Naive thymus-derived CD8-positive, alpha-beta T cell (primary cell): ENCODE results near the gene PRMT9. TPM values are rescaled to one million over a fixed set of nuclear protein-coding genes. Genes with fewer than 3 reads are reported as not detected.

Experiments
- ATAC-seq, 2 donors: fragments of 150-1000 bp; cut with Tn5 transposase in 1 of 2; sonication (Bioruptor Pico), chemical (Tn5 transposase) in 1 of 2; 1 replicate in 1 of 2; 2 replicates in 1 of 2; pipeline ENCODE4 v1.10.0; 2021; ENCODE audit warnings: mild to moderate bottlenecking in 2 of 2, moderate library complexity in 2 of 2
- POLR2A ChIA-PET: fragments of 350-600 bp; sonication (Branson Sonifier 250); formaldehyde crosslinking; loops from one replicate; lab custom pipeline; 2021; ENCODE audit warnings: antibody characterized with exemption; lab: Charles Lee
- DNase-seq, 10 donors: peaks; one replicate each; pipeline versions ENCODE4 v3.0.0 to v3.0.0-alpha.2; 2020 to 2022
- H3K27ac Mint-ChIP-seq, 10 donors: one replicate each; pipeline ENCODE4 v1.8.0; 2020 to 2022; ENCODE audit warnings: mild to moderate bottlenecking in 10 of 10, mixed read lengths in 10 of 10, moderate library complexity in 4 of 10, inconsistent platforms in 1 of 10
- H3K27me3 Mint-ChIP-seq, 5 donors: one replicate each; pipeline ENCODE4 v1.8.0; 2021 to 2022; ENCODE audit warnings: mixed read lengths in 5 of 5
- H3K36me3 Mint-ChIP-seq, 3 donors: one replicate each; pipeline ENCODE4 v1.8.0; 2020 to 2022; ENCODE audit warnings: mixed read lengths in 3 of 3, mild to moderate bottlenecking in 2 of 3, inconsistent platforms in 1 of 3
- H3K4me1 Mint-ChIP-seq, 4 donors: one replicate each; pipeline ENCODE4 v1.8.0; 2021 to 2022; ENCODE audit warnings: mixed read lengths in 4 of 4
- H3K4me3 Mint-ChIP-seq, 10 donors: one replicate each; pipeline ENCODE4 v1.8.0; 2020 to 2022; ENCODE audit warnings: mild to moderate bottlenecking in 10 of 10, mixed read lengths in 10 of 10, moderate library complexity in 6 of 10, inconsistent platforms in 1 of 10
- H3K9me3 Mint-ChIP-seq, 9 donors: one replicate each; pipeline ENCODE4 v1.8.0; 2020 to 2022; ENCODE audit warnings: mixed read lengths in 9 of 9, mild to moderate bottlenecking in 3 of 9, inconsistent platforms in 1 of 9, moderate library complexity in 1 of 9
- polyA plus RNA-seq, 3 donors: library from polyadenylated mRNA; unstranded; fragments of 300-500 nt; fragmentation: Illumina TruSeq; gene quantifications; one replicate each; pipeline ENCODE4 v1.2.3, GENCODE V29; 2021
- total RNA-seq, 8 experiments: library from RNA in 2 of 8; stranded (reverse) in 2 of 8; gene quantifications; one replicate each; pipeline ENCODE4 v1.2.3 and lab custom pipeline; 2021 to 2026

Gene PRMT9
- total RNA-seq, result 10 to 100 TPM; 10.6 to 13.3 TPM
- polyA plus RNA-seq, result 1 to 10 TPM; 4.6 to 5.8 (median 5.4) TPM
- total RNA-seq (lab: John Stamatoyannopoulos, UW), result 21.6 to 53.6 (median 27.1) reads per million in 6 experiments

DNA sequence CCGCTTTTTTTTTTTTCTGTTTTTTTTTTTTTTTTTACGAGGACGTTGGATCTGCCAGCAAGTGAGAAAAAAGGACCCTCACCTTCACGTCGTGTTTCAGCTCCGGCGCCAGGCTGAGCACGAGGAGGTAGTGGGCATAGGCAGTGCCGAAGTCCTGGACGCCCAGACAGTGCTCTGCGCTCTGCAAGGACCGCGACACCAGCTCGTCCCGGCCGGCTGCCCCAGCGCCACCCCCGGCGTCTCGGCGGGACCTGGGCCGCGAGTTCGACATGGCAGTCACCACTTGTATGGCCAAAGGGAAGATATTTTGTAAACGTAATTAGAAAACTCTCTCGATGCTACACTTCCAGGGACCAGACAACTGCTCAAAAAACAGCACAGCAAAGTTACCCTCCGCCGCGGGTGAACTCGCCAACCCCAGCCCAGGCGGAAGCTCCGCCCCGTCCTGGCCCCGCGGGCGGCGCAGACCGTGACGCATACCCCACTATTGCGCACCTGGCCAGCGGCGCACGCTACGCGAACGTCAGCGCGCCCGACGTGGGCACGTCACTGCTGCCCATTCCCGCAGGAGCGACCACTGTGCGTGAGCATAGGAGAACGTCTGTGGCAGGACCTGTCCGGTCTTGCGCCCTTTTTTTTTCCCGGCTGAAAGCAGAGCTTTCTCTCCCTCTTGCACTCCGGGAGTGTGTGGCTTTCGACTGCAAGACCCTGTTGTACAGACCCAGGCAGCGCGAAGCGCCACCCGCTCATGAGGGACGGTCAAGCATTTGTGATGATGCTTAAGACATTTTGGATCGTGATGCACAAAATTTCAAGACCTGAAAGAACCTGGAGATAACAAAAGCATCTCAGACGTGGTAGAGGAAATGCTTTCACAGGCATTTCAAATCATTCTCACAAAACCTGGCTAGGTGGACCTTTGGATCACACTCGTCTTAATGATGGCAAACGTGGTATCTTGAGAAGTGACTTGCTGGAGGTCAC is at the start of gene PRMT9:
PRMT9 (minus strand) TSS at position 447 of the 984 bp plus-strand sequence; CDS start at position 271, 176 bp downstream.
- POLR2A ChIA-PET, result interaction anchor here (0.7 to 3.0 kb wide), 13 partner anchors 9 to 1813 kb away, joined by 3 to 54 read pairs (median 4); partner anchors contain the start of genes ARHGAP10, NR3C2 and TMEM184C
- Mint-ChIP-seq H3K4me1 (peaks cover 19 to 41% (median 36%) of the 10 kb centered on the region in 4 donors), H3K4me3 (peak within 1 kb of the TSS; percentile 90 to 99 (median 96)), H3K9me3 (no peaks in the 10 kb centered on the region), H3K36me3 (peaks cover 0 to 7% (median 2%) of the 10 kb centered on the region in 3 donors), H3K27ac (peak within 1 kb of the TSS; percentile 97 to 100 (median 99)), H3K27me3 (peaks cover 0 to 5% (median under 1%) of the 10 kb centered on the region in 5 donors)
- ATAC-seq, result peak; percentile 95 to 96
- DNase-seq, result peak; percentile 78 to 90 (median 86)

DNA sequence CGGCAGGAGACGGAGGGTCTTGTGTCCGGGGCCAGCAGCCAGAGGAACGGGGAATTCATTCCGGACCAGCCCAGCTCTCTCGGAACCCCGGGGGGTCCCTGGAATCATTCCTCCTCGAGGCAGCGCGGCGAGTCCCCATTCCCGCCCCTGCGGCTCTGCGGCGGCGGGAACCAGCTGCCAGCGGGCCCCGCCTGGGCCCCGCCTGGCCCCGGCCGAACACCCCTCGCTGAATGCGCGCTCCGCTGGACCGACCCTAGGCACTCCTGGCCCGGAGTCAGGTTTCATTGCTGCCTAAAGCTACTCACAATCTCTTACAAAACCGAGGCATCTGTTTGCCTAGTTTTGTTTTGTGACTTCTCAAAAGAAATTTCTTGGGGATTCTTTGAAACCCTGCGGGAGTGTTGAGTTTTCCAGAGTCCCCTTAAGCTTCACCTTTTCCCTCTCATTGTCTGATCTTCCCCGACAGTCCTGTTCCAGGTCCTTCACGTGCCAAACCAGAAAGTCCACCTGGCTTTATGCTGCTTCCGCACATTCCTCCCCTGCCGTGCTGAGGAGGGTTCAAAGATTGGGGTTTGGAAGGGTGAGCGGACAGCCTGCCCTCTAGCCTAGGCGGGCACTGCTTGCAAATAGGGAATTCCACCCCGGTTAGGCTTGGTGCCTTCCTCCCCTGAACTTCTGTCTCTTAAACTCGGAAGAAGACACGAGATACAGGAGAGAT is 48.7 kb upstream of the PRMT9 start:
- DNase-seq, result peak in 4 of 10 donors; percentile 2 to 21 (median 14)
- H3K9me3 Mint-ChIP-seq, result no peaks in the 10 kb centered on the region
- H3K27me3 Mint-ChIP-seq, result peaks cover 0 to 11% (median 5%) of the 10 kb centered on the region in 5 donors
- ATAC-seq, result peak; percentile 17 to 28
- no peaks in the 10 kb centered on the region for H3K36me3 Mint-ChIP-seq
- peaks cover 14 to 32% (median 27%) of the 10 kb centered on the region in 4 donors for H3K4me1 Mint-ChIP-seq
- peak overlapping the region; percentile 84 to 96 (median 92) for H3K4me3 Mint-ChIP-seq
- H3K27ac Mint-ChIP-seq, result peak overlapping the region; percentile 73 to 94 (median 86)
- POLR2A ChIA-PET, result interaction anchor here (1.0 to 2.1 kb wide), 5 partner anchors 49 to 710 kb away, joined by 3 to 18 read pairs (median 7); partner anchors contain the start of genes PRMT9 and TMEM184C

DNA sequence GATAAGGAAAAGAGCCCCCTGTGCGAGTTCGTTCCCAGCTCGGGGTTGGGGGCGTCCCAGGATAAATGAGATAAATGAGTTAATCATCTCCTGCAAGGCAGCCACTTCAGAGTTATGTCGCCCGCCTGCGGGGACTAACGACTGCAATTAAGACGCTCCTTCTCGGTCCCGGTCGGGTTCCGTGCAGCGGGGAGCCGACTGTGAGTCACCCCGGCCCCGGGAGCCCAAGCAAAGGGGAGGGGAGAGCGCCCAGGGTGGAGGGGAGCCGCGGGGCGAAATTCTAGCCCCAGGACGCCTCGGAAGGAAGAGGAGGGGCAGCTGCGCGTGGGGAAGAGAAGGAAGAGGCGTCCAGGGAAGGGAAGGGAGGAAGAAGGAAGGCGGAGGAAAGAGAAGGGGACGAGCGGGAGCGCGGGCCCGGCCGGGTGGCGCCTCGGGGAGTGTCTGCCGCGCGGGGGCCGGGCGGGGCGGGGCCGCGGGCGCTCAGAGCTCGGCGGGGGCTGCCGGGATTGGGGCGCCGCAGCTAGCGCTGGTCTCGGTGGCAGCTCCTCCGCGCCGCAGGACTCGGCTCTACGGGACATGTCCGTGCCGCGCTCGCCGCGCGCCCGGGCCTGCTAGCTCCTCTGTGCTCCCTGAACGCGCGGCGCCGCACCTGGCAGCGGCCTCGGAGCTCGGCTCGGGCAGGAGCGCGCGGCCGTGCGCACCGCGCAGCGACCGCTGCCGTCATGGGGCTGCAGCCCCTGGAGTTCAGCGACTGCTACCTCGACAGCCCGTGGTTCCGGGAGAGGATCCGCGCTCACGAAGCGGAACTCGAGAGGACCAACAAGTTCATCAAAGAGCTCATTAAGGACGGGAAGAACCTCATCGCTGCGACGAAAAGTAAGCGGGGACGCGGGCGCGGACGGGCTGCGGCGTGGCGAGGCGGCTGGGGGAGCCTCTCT is 47.9 kb upstream of the PRMT9 start, which contains the start of gene ARHGAP10:
ARHGAP10 (plus strand) TSS at position 509 of the 938 bp plus-strand sequence; CDS start at position 723, 214 bp downstream.
- Mint-ChIP-seq H3K9me3 (no peaks in the 10 kb centered on the region), H3K27me3 (peaks cover 0 to 11% (median 4%) of the 10 kb centered on the region in 5 donors), H3K4me1 (peaks cover 14 to 32% (median 27%) of the 10 kb centered on the region in 4 donors), H3K27ac (peak within 1 kb of the TSS; percentile 82 to 94 (median 92)), H3K36me3 (no peaks in the 10 kb centered on the region), H3K4me3 (peak within 1 kb of the TSS; percentile 88 to 96 (median 93))
- DNase-seq, result peak; percentile 44 to 77 (median 56)
- ATAC-seq, result peak; percentile 60 to 75
- POLR2A ChIA-PET, result interaction anchor here (1.0 to 2.1 kb wide), 5 partner anchors 48 to 711 kb away, joined by 3 to 18 read pairs (median 7); partner anchors contain the start of genes PRMT9 and TMEM184C

DNA sequence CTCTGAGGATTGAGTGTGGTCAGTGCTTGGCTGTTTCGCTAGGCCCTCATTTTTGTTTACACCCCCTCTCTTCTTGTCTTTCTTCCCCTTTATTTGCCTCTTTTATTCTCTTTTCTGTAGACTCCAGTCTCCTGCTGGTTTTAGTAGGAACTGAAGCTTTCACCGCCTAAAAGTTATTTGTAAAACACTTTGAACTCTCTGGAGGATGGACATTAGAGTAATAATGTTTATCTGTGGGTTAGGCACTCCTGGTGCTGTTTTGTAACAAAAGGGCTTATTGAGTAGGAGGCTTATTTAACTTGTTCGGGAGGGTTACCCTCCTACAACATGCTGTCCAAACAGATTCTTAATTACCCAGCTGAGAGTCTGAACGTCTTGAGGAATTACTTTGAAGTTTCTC is 46.4 kb upstream of the PRMT9 start:
- peak overlapping the region in 5 of 10 donors; percentile 12 to 61 (median 36) for H3K4me3 Mint-ChIP-seq
- no peak for DNase-seq
- H3K27ac Mint-ChIP-seq, result peak overlapping the region in 5 of 10 donors; percentile 28 to 87 (median 32)
- no peaks in the 10 kb centered on the region for H3K36me3 Mint-ChIP-seq
- peaks cover 12 to 27% (median 26%) of the 10 kb centered on the region in 4 donors for H3K4me1 Mint-ChIP-seq
- H3K27me3 Mint-ChIP-seq, result peaks cover 0 to 9% (median 0%) of the 10 kb centered on the region in 5 donors
- ATAC-seq, result no peak
- no peaks in the 10 kb centered on the region for H3K9me3 Mint-ChIP-seq
- POLR2A ChIA-PET, result interaction anchor here (0.7 to 1.0 kb wide), 2 partner anchors 10 to 65 kb away, joined by 3 read pairs; no protein-coding TSS in a partner anchor

DNA sequence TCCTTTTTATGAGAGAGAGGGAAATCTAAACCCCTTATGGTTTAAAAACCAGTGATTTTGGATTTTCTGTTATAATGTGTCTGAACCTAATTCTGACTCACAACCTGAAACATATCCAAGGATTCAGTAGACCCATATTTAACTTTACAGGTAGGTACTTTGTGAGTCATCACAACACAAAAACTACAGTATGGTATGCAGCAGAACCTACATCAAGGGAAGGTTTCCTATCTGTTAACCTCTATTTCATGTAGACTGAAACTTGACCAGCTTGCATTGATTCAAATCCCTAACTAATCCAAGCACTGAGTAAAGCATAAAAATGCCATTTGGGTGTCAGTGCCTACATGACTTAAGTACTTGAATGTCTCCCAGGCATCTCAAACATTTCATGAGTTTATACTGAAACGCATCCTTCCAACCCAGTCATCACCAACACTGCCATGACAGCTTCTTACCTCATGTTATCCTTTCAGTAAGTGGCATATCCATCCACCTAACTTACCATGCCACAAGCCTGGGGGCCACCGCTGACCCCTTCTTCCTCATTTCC is 43.6 kb upstream of the PRMT9 start:
- H3K36me3 Mint-ChIP-seq, result no peaks in the 10 kb centered on the region
- H3K27me3 Mint-ChIP-seq, result peaks cover 0 to 3% (median 0%) of the 10 kb centered on the region in 5 donors
- peaks cover 0 to 11% (median 7%) of the 10 kb centered on the region in 4 donors for H3K4me1 Mint-ChIP-seq
- POLR2A ChIA-PET, result no interaction called here
- DNase-seq (no peak), ATAC-seq (no peak)
- peak overlapping the region in 1 of 10 donors; percentile 13 for H3K27ac Mint-ChIP-seq
- no peak overlapping the region for H3K4me3 Mint-ChIP-seq
- no peaks in the 10 kb centered on the region for H3K9me3 Mint-ChIP-seq

DNA sequence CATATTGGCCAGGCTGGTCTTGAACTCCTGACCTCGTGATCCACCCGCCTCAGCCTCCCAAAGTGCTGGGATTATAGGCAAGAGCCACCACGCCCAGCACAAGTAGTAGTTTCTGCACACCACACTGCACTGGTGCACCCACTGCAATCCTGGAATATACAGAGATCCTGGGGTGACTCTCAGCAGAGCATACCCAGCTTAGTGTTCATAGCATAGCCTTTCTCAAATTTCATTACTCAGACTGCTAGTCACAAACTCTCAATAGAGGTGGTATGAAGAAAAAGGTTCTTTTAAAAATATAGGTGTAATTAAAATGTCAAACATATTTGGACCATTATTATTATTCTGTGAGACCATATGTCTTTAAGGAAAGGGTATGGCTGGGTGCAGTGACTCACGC is 41.7 kb upstream of the PRMT9 start:
- peaks cover 0 to 3% (median 0%) of the 10 kb centered on the region in 5 donors for H3K27me3 Mint-ChIP-seq
- POLR2A ChIA-PET, result interaction anchor here (0.7 kb wide), 2 partner anchors 305 to 500 kb away, joined by 5 to 7 read pairs; no protein-coding TSS in a partner anchor
- H3K36me3 Mint-ChIP-seq, result no peaks in the 10 kb centered on the region
- H3K27ac Mint-ChIP-seq, result no peak overlapping the region
- ATAC-seq (no peak), DNase-seq (no peak)
- peaks cover 0 to 2% (median 0%) of the 10 kb centered on the region in 4 donors for H3K4me1 Mint-ChIP-seq
- no peaks in the 10 kb centered on the region for H3K9me3 Mint-ChIP-seq
- no peak overlapping the region for H3K4me3 Mint-ChIP-seq

DNA sequence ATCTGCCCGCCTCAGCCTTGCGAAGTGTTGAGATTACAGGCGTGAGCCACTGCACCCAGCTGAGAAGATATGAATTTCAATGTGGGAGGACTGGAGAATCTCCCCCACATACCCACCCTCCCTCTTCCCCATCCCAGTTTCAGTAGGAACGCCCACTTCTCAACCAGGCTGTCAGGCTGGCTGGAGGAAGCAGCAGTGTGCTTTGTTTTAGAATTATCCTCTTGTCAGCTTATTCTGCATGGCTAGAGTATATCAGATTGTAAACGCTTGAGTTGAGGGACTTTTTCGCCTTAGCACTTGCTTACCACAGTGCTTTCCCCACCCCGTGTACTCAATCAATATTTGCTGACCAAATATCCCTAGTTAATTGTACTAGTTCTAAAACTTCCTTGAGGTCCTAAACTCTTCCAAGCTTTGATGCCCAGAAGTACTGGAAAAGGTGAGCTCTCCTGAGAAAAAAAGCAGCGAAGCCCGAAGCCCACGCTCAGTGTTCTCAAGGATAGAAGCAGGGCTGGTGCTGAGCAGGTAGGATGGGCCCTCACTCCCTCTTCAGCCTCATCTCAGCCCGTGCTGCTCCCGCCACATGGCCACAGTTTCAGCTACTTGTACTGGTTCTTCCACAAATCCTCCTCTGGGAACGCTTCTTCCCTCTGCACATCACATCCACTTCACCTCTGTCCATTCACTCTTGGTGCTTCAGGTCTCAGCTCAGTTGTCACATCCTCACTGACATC is 40.7 kb upstream of the PRMT9 start:
- Mint-ChIP-seq H3K36me3 (no peaks in the 10 kb centered on the region), H3K27me3 (peaks cover 0 to 3% (median 2%) of the 10 kb centered on the region in 5 donors), H3K4me3 (no peak overlapping the region), H3K4me1 (no peaks in the 10 kb centered on the region), H3K27ac (peak overlapping the region in 1 of 10 donors; percentile 67), H3K9me3 (no peaks in the 10 kb centered on the region)
- no peak for DNase-seq
- no peak for ATAC-seq
- POLR2A ChIA-PET, result no interaction called here

DNA sequence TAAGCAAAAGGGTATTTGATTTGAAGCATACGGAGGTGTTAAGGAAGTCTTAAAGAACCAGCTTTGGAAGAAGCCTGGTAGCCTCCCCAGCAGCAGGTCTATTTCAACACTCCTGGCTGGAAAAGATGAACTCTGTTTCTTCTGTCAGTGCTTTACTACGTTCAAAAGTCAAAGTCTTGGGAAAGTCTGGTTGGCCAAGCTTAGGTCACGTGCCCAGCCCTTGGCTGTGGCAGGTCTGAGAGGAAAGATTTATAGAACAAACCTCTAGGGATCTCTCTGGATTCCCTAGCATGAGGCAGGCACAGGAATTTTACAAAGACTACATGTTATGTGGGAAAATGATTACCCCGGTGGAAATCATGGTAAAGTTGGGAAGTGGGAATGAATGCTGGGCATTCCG is 39.4 kb upstream of the PRMT9 start:
- no peak for ATAC-seq
- DNase-seq, result no peak
- H3K9me3 Mint-ChIP-seq, result no peaks in the 10 kb centered on the region
- POLR2A ChIA-PET, result no interaction called here
- H3K36me3 Mint-ChIP-seq, result no peaks in the 10 kb centered on the region
- H3K4me3 Mint-ChIP-seq, result no peak overlapping the region
- H3K4me1 Mint-ChIP-seq, result no peaks in the 10 kb centered on the region
- no peak overlapping the region for H3K27ac Mint-ChIP-seq
- peaks cover 0 to 3% (median 2%) of the 10 kb centered on the region in 5 donors for H3K27me3 Mint-ChIP-seq

DNA sequence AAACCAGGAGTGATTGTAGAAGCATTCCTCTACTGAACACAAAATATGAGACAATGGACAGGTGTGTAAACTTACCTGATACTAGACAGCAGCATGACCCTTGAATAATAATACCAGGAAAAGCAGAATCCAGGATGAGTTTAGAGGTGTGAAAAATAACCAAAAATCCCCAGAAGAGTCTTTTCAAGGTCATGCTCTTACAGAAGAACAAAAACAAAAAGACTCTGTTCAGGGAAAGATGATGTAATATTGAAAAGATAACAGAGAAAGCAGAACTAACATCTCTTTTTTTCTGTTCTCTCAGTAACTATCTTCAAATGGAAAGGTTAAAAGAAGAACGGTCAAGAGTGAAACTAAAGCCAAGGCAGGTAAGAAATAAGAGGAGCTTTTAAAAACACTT is 33.9 kb upstream of the PRMT9 start:
- H3K4me3 Mint-ChIP-seq, result no peak overlapping the region
- no peak overlapping the region for H3K27ac Mint-ChIP-seq
- H3K4me1 Mint-ChIP-seq, result no peaks in the 10 kb centered on the region
- POLR2A ChIA-PET, result interaction anchor here (0.7 kb wide), 1 partner anchor 109 kb away, joined by 3 read pairs; no protein-coding TSS in a partner anchor
- ATAC-seq (no peak), DNase-seq (no peak)
- H3K9me3 Mint-ChIP-seq, result no peaks in the 10 kb centered on the region
- peaks cover 0 to 9% (median 2%) of the 10 kb centered on the region in 5 donors for H3K27me3 Mint-ChIP-seq
- H3K36me3 Mint-ChIP-seq, result no peaks in the 10 kb centered on the region

DNA sequence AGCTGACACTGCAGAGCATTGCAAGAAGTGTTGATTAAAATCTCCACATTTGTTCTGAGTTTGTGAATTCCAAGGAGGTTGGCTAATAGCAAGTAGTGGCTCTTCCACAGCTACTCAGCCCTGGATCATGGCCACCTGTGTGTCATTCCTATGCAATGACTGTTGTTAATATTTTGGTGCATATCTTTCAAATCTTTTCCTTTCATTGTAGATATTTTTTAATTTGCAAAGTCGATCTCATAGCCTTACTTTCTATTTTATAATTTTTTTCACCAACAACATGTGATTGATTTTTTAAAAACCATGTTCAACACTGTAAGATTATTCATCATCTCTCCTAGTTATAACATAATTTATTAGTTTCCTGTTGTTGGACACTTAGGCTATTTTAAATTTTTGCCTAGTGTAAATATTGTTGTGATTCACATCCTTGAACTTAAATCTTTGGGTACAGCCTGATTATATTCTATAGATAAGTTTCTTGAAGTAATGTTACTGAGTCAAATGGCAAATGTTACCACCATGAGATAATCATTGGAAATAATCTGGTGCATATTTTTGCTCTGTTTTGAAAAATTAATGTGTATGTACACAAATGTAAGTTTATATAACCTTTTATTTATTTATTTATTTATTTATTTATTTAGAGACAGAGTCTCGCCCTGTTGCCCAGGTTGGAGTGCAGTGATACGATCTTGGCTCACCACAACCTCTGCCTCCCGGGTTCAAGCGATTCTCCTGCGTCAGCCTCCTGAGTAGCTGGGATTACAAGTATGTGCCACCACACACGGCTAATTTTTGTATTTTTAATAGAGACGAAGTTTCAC is 30.8 kb upstream of the PRMT9 start:
- no peak for ATAC-seq
- Mint-ChIP-seq H3K27me3 (peaks cover 0 to 7% (median 2%) of the 10 kb centered on the region in 5 donors), H3K4me3 (no peak overlapping the region), H3K27ac (peak overlapping the region in 1 of 10 donors; percentile 19), H3K9me3 (no peaks in the 10 kb centered on the region), H3K36me3 (no peaks in the 10 kb centered on the region), H3K4me1 (no peaks in the 10 kb centered on the region)
- no peak for DNase-seq
- POLR2A ChIA-PET, result no interaction called here
